Mucosa of descending colon (tissue), 3 donors: ENCODE data around the gene PITPNM2. TPM values are rescaled to one million over a fixed set of nuclear protein-coding genes. Genes with fewer than 3 reads are reported as not detected.

Experiments
- ATAC-seq: fragments of 200-7000 bp; cut with Tn5 transposase; one replicate; pipeline ENCODE4 v1.9.1; 2020; ENCODE audit warnings: mild to moderate bottlenecking, moderate library complexity
- DNase-seq, 3 donors: peaks; one replicate each; pipeline ENCODE4 v3.0.0-alpha.2; 2020
- H3K36me3 ChIP-seq: fragments of 200-600 bp; one replicate; pipeline ENCODE4 v1.8.0; 2021; ENCODE audit warnings: low read depth, mild to moderate bottlenecking
- H3K4me1 ChIP-seq: fragments of 200-600 bp; one replicate; pipeline ENCODE4 v1.8.0; 2021; ENCODE audit warnings: low read depth, mild to moderate bottlenecking
- H3K4me3 ChIP-seq: fragments of 200-600 bp; one replicate; pipeline ENCODE4 v1.8.0; 2021; ENCODE audit warnings: mild to moderate bottlenecking
- H3K9me3 ChIP-seq: fragments of 200-600 bp; one replicate; pipeline ENCODE4 v1.8.0; 2021; ENCODE audit warnings: mild to moderate bottlenecking
- CTCF ChIP-seq: fragments of 200-600 bp; IDR thresholded peaks from one replicate; pipeline ENCODE4 v1.8.0; 2022; ENCODE audit warnings: antibody characterized with exemption, mild to moderate bottlenecking
- intact Hi-C, 2 donors: fragments of 100-400 bp; cut with DNase I in 1 of 2; cut with micrococcal nuclease in 1 of 2; formaldehyde crosslinking; loops; one replicate each; pipeline versions ENCODE4 v1.11.0 to v1.11.1; 2022; cut with DNase I, micrococcal nuclease
- total RNA-seq, 3 donors: library from RNA; stranded (reverse); fragmentation: NEBNext Ultra II Directional in 2 of 3; extraction: Animal tissue kit (Norgen Biotek cat#: 25700) in 2 of 3; gene quantifications; one replicate each; pipeline versions ENCODE4 v1.2.1 to v1.2.4, GENCODE V29; 2021 to 2023
- donor health status: DM: no; HTN: no; CAD: no; lungs with moderate emphysema.
- donor health status: DM: no; HTN: no; CAD: no.
- donor health status: DM: no; HTN: yes; CAD: no.

PITPNM2 gene
- total RNA-seq, 3 donors from 2014 or later, result 16.7 to 22.7 (median 20.8) TPM

GRCh38 chr12:123171967-123172366 lies 21.1 kb upstream of the PITPNM2 start:
- ATAC-seq (no peak), DNase-seq (no peak)
- Histone ChIP-seq H3K4me1 (no peaks in the 10 kb centered on the region), H3K4me3 (no peak overlapping the region), H3K9me3 (no peaks in the 10 kb centered on the region), H3K36me3 (no peaks in the 10 kb centered on the region)
- intact Hi-C loops, result no loop called here
- TF ChIP-seq CTCF, result no peak

- H3K4me3 ChIP-seq, result no peak overlapping the region
- H3K4me1 ChIP-seq, result no peaks in the 10 kb centered on the region
- ATAC-seq (no peak), DNase-seq (no peak)
- H3K36me3 ChIP-seq, result no peaks in the 10 kb centered on the region
- no peak for TF ChIP-seq CTCF
- intact Hi-C loops, result no loop called here
- no peaks in the 10 kb centered on the region for H3K9me3 ChIP-seq
Measured at GRCh38 chr12:123167329-123167728, 16.4 kb upstream of the PITPNM2 start.

- no peak for ATAC-seq
- no peaks in the 10 kb centered on the region for H3K9me3 ChIP-seq
- intact Hi-C loops, result no loop called here
Measured at GRCh38 chr12:123165537-123165936, 14.6 kb upstream of the PITPNM2 start.

GRCh38 chr12:123164710-123165261 lies 13.9 kb upstream of the PITPNM2 start:
- H3K4me3 ChIP-seq, result no peak overlapping the region
- intact Hi-C loops, result no loop called here
- H3K36me3 ChIP-seq, result no peaks in the 10 kb centered on the region
- no peaks in the 10 kb centered on the region for H3K9me3 ChIP-seq
- TF ChIP-seq CTCF, result no peak
- H3K4me1 ChIP-seq, result no peaks in the 10 kb centered on the region
- no peak for ATAC-seq
- DNase-seq, result no peak

More at GRCh38 chr12:123165537-123165936, 14.6 kb upstream of the PITPNM2 start:
- H3K4me1 ChIP-seq, result no peaks in the 10 kb centered on the region
- H3K36me3 ChIP-seq, result no peaks in the 10 kb centered on the region
- DNase-seq, result no peak
- no peak overlapping the region for H3K4me3 ChIP-seq
- TF ChIP-seq CTCF, result no peak

- no peaks in the 10 kb centered on the region for H3K4me1 ChIP-seq
- intact Hi-C loops, result no loop called here
- no peaks in the 10 kb centered on the region for H3K36me3 ChIP-seq
- no peak for DNase-seq
- TF ChIP-seq CTCF, result no peak
- no peaks in the 10 kb centered on the region for H3K9me3 ChIP-seq
- no peak overlapping the region for H3K4me3 ChIP-seq
- no peak for ATAC-seq
Measured at GRCh38 chr12:123164222-123164621, 13.3 kb upstream of the PITPNM2 start.

- intact Hi-C loops, result no loop called here
- no peaks in the 10 kb centered on the region for H3K9me3 ChIP-seq
- H3K4me3 ChIP-seq, result no peak overlapping the region
- no peak for DNase-seq
- H3K36me3 ChIP-seq, result no peaks in the 10 kb centered on the region
- no peak for ATAC-seq
- no peak for TF ChIP-seq CTCF
- H3K4me1 ChIP-seq, result no peaks in the 10 kb centered on the region
Measured at GRCh38 chr12:123163227-123163626, 12.3 kb upstream of the PITPNM2 start.
